ENCODE measurements around the gene NRXN3. TPM values are rescaled to one million over a fixed set of nuclear protein-coding genes. Genes with fewer than 3 reads are reported as not detected.

The NRXN3 gene
- total and polyA plus RNA-seq, 2 of the 4 experiments (the other 2 are of a cell fraction) = 4.8 to 25.1 TPM

DNA sequence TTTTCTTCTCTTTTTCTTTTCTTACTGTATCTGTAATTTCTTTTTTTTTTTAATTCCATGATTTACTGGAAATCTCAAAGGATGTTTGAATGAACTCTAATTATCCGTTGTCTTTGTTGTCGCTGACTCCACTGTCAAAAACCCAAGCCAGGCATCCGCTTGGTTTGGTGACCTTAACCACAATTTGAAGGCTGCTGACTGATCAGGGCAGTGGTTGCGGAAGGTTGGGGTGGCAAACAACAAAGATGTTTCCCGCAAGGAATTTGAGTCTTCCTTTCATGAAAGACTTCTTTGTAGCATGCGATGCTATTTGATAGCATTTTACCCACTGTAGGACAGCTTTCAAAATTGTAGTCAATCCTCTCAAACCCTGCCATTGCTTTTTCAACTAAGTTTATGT lies 1027.3 kb downstream of the NRXN3 start:
- Histone ChIP-seq H3K36me3 (ENCODE audit: control insufficient read depth, insufficient read depth, low read length) (no peaks in the 10 kb centered on the region), H2BK5ac (ENCODE audit: low read depth, low read length, poor library complexity, severe bottlenecking) (no peak overlapping the region), H4K8ac (ENCODE audit: low read depth in 2 of 2, low read length in 2 of 2) (no peak overlapping the region), H2BK120ac (ENCODE audit: low read depth, low read length) (no peak overlapping the region), H3K23ac (ENCODE audit: low read depth, low read length) (no peak overlapping the region), H3K4me2 (ENCODE audit: low read depth, low read length) (no peak overlapping the region), H3K9me1 (ENCODE audit: insufficient read depth, low read length) (no peaks in the 10 kb centered on the region), H2BK20ac (ENCODE audit: low read depth, low read length) (no peak overlapping the region), H4K20me1 (ENCODE audit: insufficient read depth, low read length) (no peaks in the 10 kb centered on the region), H3K9me3 (ENCODE audit: control insufficient read depth, insufficient read depth, low read length) (no peaks in the 10 kb centered on the region), H2AFZ (replicated peaks; ENCODE audit: low read length, poor library complexity) (no peak overlapping the region), H3K4ac (ENCODE audit: low read depth, low read length) (no peak overlapping the region), H3K79me1 (ENCODE audit: low read depth in 1 of 2, low read length in 2 of 2) (no peaks in the 10 kb centered on the region), H3K27ac (ENCODE audit: insufficient read depth, low read length) (no peak overlapping the region), H3K14ac (replicated peaks; ENCODE audit: low read depth, low read length) (no peak overlapping the region), H3K4me3 (ENCODE audit: insufficient read depth, low read depth, low read length) (no peak overlapping the region), H3K18ac (ENCODE audit: low read depth, low read length) (no peak overlapping the region), H4K5ac (ENCODE audit: low read depth, low read length) (no peak overlapping the region), H4K91ac (ENCODE audit: insufficient read depth, low read depth, low read length) (no peak overlapping the region), H2AK9ac (replicated peaks; ENCODE audit: low read depth, low read length, poor library complexity) (no peak overlapping the region), H3K56ac (ENCODE audit: extremely low read depth, insufficient read depth, low read length) (no peak overlapping the region), H2AK5ac (ENCODE audit: low read depth, low read length) (no peak overlapping the region), H3K4me1 (ENCODE audit: control insufficient read depth, insufficient read depth, low read length) (no peaks in the 10 kb centered on the region), H3K27me3 (ENCODE audit: control insufficient read depth, insufficient read depth, low read length) (peaks cover 1% of the 10 kb centered on the region; the same call in 1 of the 2 replicates), H3K9ac (ENCODE audit: low read depth, low read length) (no peak overlapping the region), H2BK15ac (ENCODE audit: low read depth, low read length) (no peak overlapping the region)
- intact Hi-C loops (cut with micrococcal nuclease) (no loop called here), in situ Hi-C loops (cut with MboI; ENCODE audit: low sequenced_read_pairs) (no loop called here), dilution Hi-C loops (cut with HindIII; ENCODE audit: low sequenced_read_pairs, unreplicated experiment) (no loop called here)
- ChIA-PET CTCF (no interaction called here), POLR2A (ENCODE audit: unreplicated experiment) (no interaction called here)
- TF ChIP-seq MAZ (IDR thresholded peaks at IDR 0.05; ENCODE audit: borderline replicate concordance, low read depth, low read length) (no peak), NFE2L2 (IDR thresholded peaks at IDR 0.05; ENCODE audit: low read depth, low read length) (no peak), RAD21 (IDR thresholded peaks at IDR 0.05; ENCODE audit: low read length) (no peak), MAFK (IDR thresholded peaks at IDR 0.05; ENCODE audit: low read depth, low read length) (no peak), RFX5 (IDR thresholded peaks at IDR 0.05; ENCODE audit: low read depth, low read length) (no peak), CEBPB (IDR thresholded peaks at IDR 0.05; ENCODE audit: low read depth, low read length) (no peak), BHLHE40 (IDR thresholded peaks at IDR 0.05; ENCODE audit: low read depth, low read length) (no peak), CHD1 (IDR thresholded peaks at IDR 0.05; ENCODE audit: low read depth, low read length) (no peak), FOS (IDR thresholded peaks at IDR 0.05; ENCODE audit: low read depth, low read length) (no peak), POLR2A (IDR thresholded peaks at IDR 0.05; ENCODE audit: low read depth, low read length) (no peak)
- TF ChIP-seq, protein P1, sequence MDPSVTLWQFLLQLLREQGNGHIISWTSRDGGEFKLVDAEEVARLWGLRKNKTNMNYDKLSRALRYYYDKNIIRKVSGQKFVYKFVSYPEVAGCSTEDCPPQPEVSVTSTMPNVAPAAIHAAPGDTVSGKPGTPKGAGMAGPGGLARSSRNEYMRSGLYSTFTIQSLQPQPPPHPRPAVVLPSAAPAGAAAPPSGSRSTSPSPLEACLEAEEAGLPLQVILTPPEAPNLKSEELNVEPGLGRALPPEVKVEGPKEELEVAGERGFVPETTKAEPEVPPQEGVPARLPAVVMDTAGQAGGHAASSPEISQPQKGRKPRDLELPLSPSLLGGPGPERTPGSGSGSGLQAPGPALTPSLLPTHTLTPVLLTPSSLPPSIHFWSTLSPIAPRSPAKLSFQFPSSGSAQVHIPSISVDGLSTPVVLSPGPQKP (IDR thresholded peaks at IDR 0.05; ENCODE audit: borderline replicate concordance, low read depth, low read length) = no peak
- TF ChIP-seq, protein P2, sequence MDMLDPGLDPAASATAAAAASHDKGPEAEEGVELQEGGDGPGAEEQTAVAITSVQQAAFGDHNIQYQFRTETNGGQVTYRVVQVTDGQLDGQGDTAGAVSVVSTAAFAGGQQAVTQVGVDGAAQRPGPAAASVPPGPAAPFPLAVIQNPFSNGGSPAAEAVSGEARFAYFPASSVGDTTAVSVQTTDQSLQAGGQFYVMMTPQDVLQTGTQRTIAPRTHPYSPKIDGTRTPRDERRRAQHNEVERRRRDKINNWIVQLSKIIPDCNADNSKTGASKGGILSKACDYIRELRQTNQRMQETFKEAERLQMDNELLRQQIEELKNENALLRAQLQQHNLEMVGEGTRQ (IDR thresholded peaks at IDR 0.05; ENCODE audit: low read depth, low read length) = no peak
- TF ChIP-seq, protein P3, sequence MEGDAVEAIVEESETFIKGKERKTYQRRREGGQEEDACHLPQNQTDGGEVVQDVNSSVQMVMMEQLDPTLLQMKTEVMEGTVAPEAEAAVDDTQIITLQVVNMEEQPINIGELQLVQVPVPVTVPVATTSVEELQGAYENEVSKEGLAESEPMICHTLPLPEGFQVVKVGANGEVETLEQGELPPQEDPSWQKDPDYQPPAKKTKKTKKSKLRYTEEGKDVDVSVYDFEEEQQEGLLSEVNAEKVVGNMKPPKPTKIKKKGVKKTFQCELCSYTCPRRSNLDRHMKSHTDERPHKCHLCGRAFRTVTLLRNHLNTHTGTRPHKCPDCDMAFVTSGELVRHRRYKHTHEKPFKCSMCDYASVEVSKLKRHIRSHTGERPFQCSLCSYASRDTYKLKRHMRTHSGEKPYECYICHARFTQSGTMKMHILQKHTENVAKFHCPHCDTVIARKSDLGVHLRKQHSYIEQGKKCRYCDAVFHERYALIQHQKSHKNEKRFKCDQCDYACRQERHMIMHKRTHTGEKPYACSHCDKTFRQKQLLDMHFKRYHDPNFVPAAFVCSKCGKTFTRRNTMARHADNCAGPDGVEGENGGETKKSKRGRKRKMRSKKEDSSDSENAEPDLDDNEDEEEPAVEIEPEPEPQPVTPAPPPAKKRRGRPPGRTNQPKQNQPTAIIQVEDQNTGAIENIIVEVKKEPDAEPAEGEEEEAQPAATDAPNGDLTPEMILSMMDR (conservative IDR thresholded peaks at IDR 0.05; ENCODE audit: low read depth, low read length) = no peak
- no peak for DNase-seq
- ATAC-seq (ENCODE audit: low read depth) = no peak
- WGBS, 2 experiments (ENCODE audit: extremely low coverage in 2 of 2, insufficient read length in 1 of 2) = 100% methylated on average over 2 of the region's 6 CpGs; no CpG with 5 or more reads in 1 of the 2 experiments
- no TSS peak for BruUV-seq (replicated peaks)

All from IMR-90 (cell line).